Body of pancreas (tissue), 4 donors: ENCODE measurements around the gene COLEC11. TPM values are rescaled to one million over a fixed set of nuclear protein-coding genes. Genes with fewer than 3 reads are reported as not detected.

Experiments used
- ATAC-seq: fragments of 150-250 bp; one replicate; pipeline ENCODE4 v1.9.1; 2016
- DNase-seq, 4 donors: peaks; one replicate each; pipeline ENCODE4 v3.0.0-alpha.2; 2019
- H3K27ac ChIP-seq, 4 donors: fragments of 200-600 bp; sonication (generic); 1 replicate in 3 of 4; 2 replicates in 1 of 4; pipeline versions ENCODE4 v1.5.1 to v1.6.1; 2016 to 2019; ENCODE audit warnings: mild to moderate bottlenecking in 1 of 4, mixed read lengths in 1 of 4, moderate library complexity in 1 of 4
- H3K27me3 ChIP-seq, 2 donors: fragments of 200-600 bp; sonication (generic); one replicate each; pipeline ENCODE4 v1.6.0; 2016; ENCODE audit warnings: mild to moderate bottlenecking in 1 of 2
- H3K36me3 ChIP-seq, 2 donors: fragments of 200-600 bp; sonication (generic); replicated peaks in 1 of 2; 2 replicates each; pipeline ENCODE4 v1.5.1; 2016; ENCODE audit warnings: low read depth in 2 of 2; ENCODE audit not compliant: insufficient read depth in 1 of 2
- H3K4me1 ChIP-seq: fragments of 200-600 bp; sonication (generic); one replicate; pipeline ENCODE4 v1.6.0; 2016
- H3K4me3 ChIP-seq, 2 donors: fragments of 200-600 bp; sonication (generic); 1 replicate in 1 of 2; 2 replicates in 1 of 2; pipeline ENCODE4 v1.5.1; 2016 to 2019
- H3K9me3 ChIP-seq, 3 donors: fragments of 200-600 bp; sonication (generic); 1 replicate in 2 of 3; 2 replicates in 1 of 3; pipeline ENCODE4 v1.5.1; 2016
- CTCF ChIP-seq, 7 experiments: fragments of 450-650 bp in 4 of 7; fragments of 200-600 bp in 3 of 7; sonication (generic) in 3 of 7; IDR thresholded peaks; one replicate each; pipeline ENCODE4 v1.5.1; 2016 to 2019; ENCODE audit warnings: antibody characterized with exemption in 7 of 7
- POLR2A ChIP-seq, 3 donors: fragments of 450-650 bp; IDR thresholded peaks; one replicate each; pipeline ENCODE4 v1.6.1; 2016; ENCODE audit warnings: antibody characterized with exemption in 3 of 3, mild to moderate bottlenecking in 2 of 3
- WGBS, 2 donors: methylation state at CpG; one replicate each; pipeline ENCODE4 v1.1.5; 2017; 5-methylcytosine and 5-hydroxymethylcytosine counted together
- intact Hi-C: fragments of 100-400 bp; cut with DNase I; formaldehyde crosslinking; loops from one replicate; pipeline ENCODE4 v1.15.1; 2023
- total RNA-seq, 2 donors: library from RNA; depleted of rRNA; stranded (reverse); fragments of >200 nt; gene quantifications; one replicate each; pipeline ENCODE4 v1.1.0, GENCODE V29; 2016

COLEC11 gene
- total RNA-seq, 2 donors from 2014 or later: 11.5 to 15.3 TPM

GRCh38 chr2:3644246-3644525, 49.3 kb downstream of the COLEC11 start:
- TF ChIP-seq POLR2A (IDR thresholded peaks at IDR 0.05): no peak
- TF ChIP-seq CTCF (IDR thresholded peaks at IDR 0.05): no peak
- H3K4me1 ChIP-seq: no peaks in the 10 kb centered on the region
- intact Hi-C loops: no loop called here
- H3K27ac ChIP-seq: no peak overlapping the region
- no peak overlapping the region for H3K4me3 ChIP-seq
- H3K9me3 ChIP-seq: no peaks in the 10 kb centered on the region
- no peaks in the 10 kb centered on the region for H3K27me3 ChIP-seq
- no peak for DNase-seq
- no peak for ATAC-seq
- H3K36me3 ChIP-seq: no peaks in the 10 kb centered on the region

GRCh38 chr2:3644891-3645605, 50.1 kb downstream of the COLEC11 start:
- intact Hi-C loops: no loop called here
- DNase-seq: no peak
- no peak for ATAC-seq
- Histone ChIP-seq H3K9me3 (no peaks in the 10 kb centered on the region), H3K27me3 (no peaks in the 10 kb centered on the region), H3K36me3 (no peaks in the 10 kb centered on the region), H3K4me3 (no peak overlapping the region), H3K27ac (no peak overlapping the region), H3K4me1 (no peaks in the 10 kb centered on the region)
- no peak for TF ChIP-seq POLR2A (IDR thresholded peaks at IDR 0.05)
- WGBS, 2 donors: 69 to 77% methylated on average over 7 to 15 of the region's 15 CpGs

GRCh38 chr2:3645745-3646389, 51.0 kb downstream of the COLEC11 start:
- Histone ChIP-seq H3K27ac (no peak overlapping the region), H3K36me3 (no peaks in the 10 kb centered on the region), H3K4me1 (peaks cover 3% of the 10 kb centered on the region), H3K9me3 (no peaks in the 10 kb centered on the region), H3K4me3 (no peak overlapping the region), H3K27me3 (no peaks in the 10 kb centered on the region)
- no peak for TF ChIP-seq POLR2A (IDR thresholded peaks at IDR 0.05)
- no peak for TF ChIP-seq CTCF (IDR thresholded peaks at IDR 0.05)
- DNase-seq: no peak
- intact Hi-C loops: no loop called here
- ATAC-seq: no peak
- WGBS, 2 donors: 57 to 60% methylated on average over 8 to 10 of the region's 10 CpGs

GRCh38 chr2:3646446-3646845, 51.5 kb downstream of the COLEC11 start:
- 80 to 82% methylated on average over 8 of the region's 8 CpGs for WGBS, 2 donors
- Histone ChIP-seq H3K4me1 (peaks cover 5% of the 10 kb centered on the region), H3K27me3 (no peaks in the 10 kb centered on the region), H3K4me3 (no peak overlapping the region), H3K27ac (no peak overlapping the region), H3K9me3 (no peaks in the 10 kb centered on the region), H3K36me3 (no peaks in the 10 kb centered on the region)
- TF ChIP-seq POLR2A (IDR thresholded peaks at IDR 0.05) (no peak), CTCF (IDR thresholded peaks at IDR 0.05) (no peak)
- intact Hi-C loops: no loop called here
- DNase-seq (no peak), ATAC-seq (no peak)

- H3K4me1 ChIP-seq: peaks cover 13% of the 10 kb centered on the region
- intact Hi-C loops: no loop called here
- ATAC-seq: no peak
- no peaks in the 10 kb centered on the region for H3K36me3 ChIP-seq
- DNase-seq: no peak
- no peak overlapping the region for H3K27ac ChIP-seq
- H3K27me3 ChIP-seq: no peaks in the 10 kb centered on the region
- H3K9me3 ChIP-seq: no peaks in the 10 kb centered on the region
- H3K4me3 ChIP-seq: no peak overlapping the region
- TF ChIP-seq POLR2A (IDR thresholded peaks at IDR 0.05) (no peak), CTCF (IDR thresholded peaks at IDR 0.05) (no peak)
- WGBS, 2 donors: 55 to 68% methylated on average over 13 of the region's 13 CpGs
These were observed 52.3 kb downstream of the COLEC11 start for GRCh38 chr2:3647246-3647645.
